Measurements from ENCODE around the gene TXNRD1.

Gene TXNRD1

GRCh38 chr12:104215638-104216297 is at the start of gene TXNRD1:
TXNRD1 (plus strand) TSS chr12:104215779; CDS start chr12:104215803, 24 bp downstream.
- Histone ChIP-seq H3K4me3 (ENCODE audit: severe bottlenecking) (peak within 1 kb of the TSS; percentile 30), H3K9me3 (ENCODE audit: severe bottlenecking) (no peaks in the 10 kb centered on the region), H3K27ac (ENCODE audit: poor library complexity, severe bottlenecking) (no peak within 1 kb of the TSS), H3K36me3 (ENCODE audit: low read depth) (no peaks in the 10 kb centered on the region), H3K4me1 (ENCODE audit: insufficient read depth, poor library complexity, severe bottlenecking) (peaks cover 17% of the 10 kb centered on the region), H3K27me3 (ENCODE audit: insufficient read depth, poor library complexity, severe bottlenecking) (no peaks in the 10 kb centered on the region)
- peak; percentile 59 for ATAC-seq (ENCODE audit: low read depth)
- DNase-seq (ENCODE audit: low spot score), result peak; percentile 74
- peak; percentile 95 for TF ChIP-seq CTCF (IDR thresholded peaks at IDR 0.05; ENCODE audit: poor library complexity, severe bottlenecking)

- H3K4me3 ChIP-seq (ENCODE audit: severe bottlenecking), result no peak overlapping the region
- ATAC-seq (ENCODE audit: low read depth), result no peak
- H3K9me3 ChIP-seq (ENCODE audit: severe bottlenecking), result no peaks in the 10 kb centered on the region
- no peak overlapping the region for H3K27ac ChIP-seq (ENCODE audit: poor library complexity, severe bottlenecking)
- TF ChIP-seq CTCF (IDR thresholded peaks at IDR 0.05; ENCODE audit: poor library complexity, severe bottlenecking), result no peak
- no peaks in the 10 kb centered on the region for H3K27me3 ChIP-seq (ENCODE audit: insufficient read depth, poor library complexity, severe bottlenecking)
- peaks cover 4% of the 10 kb centered on the region for H3K4me1 ChIP-seq (ENCODE audit: insufficient read depth, poor library complexity, severe bottlenecking)
- no peak for DNase-seq (ENCODE audit: low spot score)
- H3K36me3 ChIP-seq (ENCODE audit: low read depth), result no peaks in the 10 kb centered on the region
Observed at GRCh38 chr12:104165801-104166200, 49.8 kb upstream of the TXNRD1 start.

GRCh38 chr12:104166465-104166864 is 49.1 kb upstream of the TXNRD1 start:
- Histone ChIP-seq H3K27me3 (ENCODE audit: insufficient read depth, poor library complexity, severe bottlenecking) (no peaks in the 10 kb centered on the region), H3K9me3 (ENCODE audit: severe bottlenecking) (no peaks in the 10 kb centered on the region), H3K27ac (ENCODE audit: poor library complexity, severe bottlenecking) (no peak overlapping the region), H3K4me3 (ENCODE audit: severe bottlenecking) (no peak overlapping the region), H3K4me1 (ENCODE audit: insufficient read depth, poor library complexity, severe bottlenecking) (peaks cover 4% of the 10 kb centered on the region), H3K36me3 (ENCODE audit: low read depth) (no peaks in the 10 kb centered on the region)
- no peak for ATAC-seq (ENCODE audit: low read depth)
- no peak for DNase-seq (ENCODE audit: low spot score)
- TF ChIP-seq CTCF (IDR thresholded peaks at IDR 0.05; ENCODE audit: poor library complexity, severe bottlenecking), result no peak

- Histone ChIP-seq H3K9me3 (ENCODE audit: severe bottlenecking) (no peaks in the 10 kb centered on the region), H3K4me1 (ENCODE audit: insufficient read depth, poor library complexity, severe bottlenecking) (peaks cover under 1% of the 10 kb centered on the region), H3K4me3 (ENCODE audit: severe bottlenecking) (no peak overlapping the region), H3K27ac (ENCODE audit: poor library complexity, severe bottlenecking) (no peak overlapping the region), H3K36me3 (ENCODE audit: low read depth) (no peaks in the 10 kb centered on the region), H3K27me3 (ENCODE audit: insufficient read depth, poor library complexity, severe bottlenecking) (no peaks in the 10 kb centered on the region)
- no peak for ATAC-seq (ENCODE audit: low read depth)
- no peak for TF ChIP-seq CTCF (IDR thresholded peaks at IDR 0.05; ENCODE audit: poor library complexity, severe bottlenecking)
- DNase-seq (ENCODE audit: low spot score), result no peak
Observed at GRCh38 chr12:104167519-104168458, 47.8 kb upstream of the TXNRD1 start.
